ENCODE measurements around the gene ABCA10.

- TF ChIP-seq ZNF670 (tag by site-specific recombination; IDR thresholded peaks at IDR 0.05; ENCODE audit: low read depth) (no peak), ZBTB20 (tag by site-specific recombination; IDR thresholded peaks at IDR 0.05) (no peak), YY1 (tag by site-specific recombination; IDR thresholded peaks at IDR 0.05) (no peak), GFI1B (tag by site-specific recombination; IDR thresholded peaks at IDR 0.05) (no peak), CTCF (tag by site-specific recombination; IDR thresholded peaks at IDR 0.05) (no peak), ZNF202 (tag by site-specific recombination; IDR thresholded peaks at IDR 0.05; ENCODE audit: borderline replicate concordance) (no peak), REST (tag by site-specific recombination; IDR thresholded peaks at IDR 0.05) (no peak), ZFP3 (tag by site-specific recombination; IDR thresholded peaks at IDR 0.05; ENCODE audit: low read depth) (no peak), ZNF146 (tag by site-specific recombination; IDR thresholded peaks at IDR 0.05) (no peak), ZNF311 (tag by site-specific recombination; IDR thresholded peaks at IDR 0.05; ENCODE audit: borderline replicate concordance) (no peak), ZBTB10 (tag by site-specific recombination; IDR thresholded peaks at IDR 0.05) (no peak), ZSCAN5A (tag by site-specific recombination; IDR thresholded peaks at IDR 0.05) (no peak), PRDM1 (tag by site-specific recombination; IDR thresholded peaks at IDR 0.05) (no peak), ZNF416 (tag by site-specific recombination; IDR thresholded peaks at IDR 0.05) (no peak)
Observed at GRCh38 chr17:69111794-69112193, 116.8 kb downstream of the ABCA10 start.
